Neural cell (in vitro differentiated cells): ENCODE measurements around the gene CATSPERD. TPM values are rescaled to one million over a fixed set of nuclear protein-coding genes. Genes with fewer than 3 reads are reported as not detected.

ENCODE experiments used
- H2AFZ ChIP-seq: fragments of 200-600, 300-800 bp; sonication (generic), shearing (Covaris generic); 2 replicates; pipeline ENCODE4 v1.6.0; 2014; ENCODE audit warnings: low read depth, mild to moderate bottlenecking, antibody characterized with exemption, low read length, moderate library complexity
- H3F3A ChIP-seq: fragments of 200-600 bp; shearing (Covaris generic); 2 replicates; pipeline ENCODE4 v1.6.1; 2016; ENCODE audit warnings: mild to moderate bottlenecking, moderate library complexity, mixed read lengths, antibody characterized with exemption, low read length; ENCODE audit not compliant: insufficient read depth, poor library complexity, severe bottlenecking
- H3K27ac ChIP-seq: fragments of 200-600, 300-800 bp; sonication (generic), shearing (Covaris generic); 2 replicates; pipeline ENCODE4 v1.5.1; 2014; ENCODE audit warnings: mild to moderate bottlenecking, low read length, moderate library complexity
- H3K27me3 ChIP-seq: fragments of 300-800, 200-600 bp; sonication (generic), shearing (Covaris generic); 2 replicates; pipeline ENCODE4 v1.6.0; 2014; ENCODE audit warnings: mild to moderate bottlenecking, low read depth, low read length, moderate library complexity; ENCODE audit not compliant: insufficient read depth
- H3K36me3 ChIP-seq: fragments of 300-800, 200-600 bp; sonication (generic), shearing (Covaris generic); 2 replicates; pipeline ENCODE4 v1.5.1; 2014; ENCODE audit warnings: mild to moderate bottlenecking, antibody characterized with exemption, low read length, moderate library complexity; ENCODE audit not compliant: insufficient read depth
- H3K4me2 ChIP-seq: fragments of 300-800, 200-600 bp; sonication (generic), shearing (Covaris generic); 2 replicates; pipeline ENCODE4 v1.6.0; 2014; ENCODE audit warnings: mild to moderate bottlenecking, low read length
- H3K4me3 ChIP-seq: fragments of 300-800, 200-600 bp; sonication (generic), shearing (Covaris generic); 2 replicates; pipeline ENCODE4 v1.5.1; 2014; ENCODE audit warnings: mild to moderate bottlenecking, low read length, moderate library complexity
- H3K79me2 ChIP-seq: fragments of 200-600 bp; shearing (Covaris generic); replicated peaks from 2 replicates; pipeline ENCODE4 v1.6.0; 2014; ENCODE audit warnings: mild to moderate bottlenecking, low read length, moderate library complexity; ENCODE audit not compliant: insufficient read depth
- H3K9ac ChIP-seq: fragments of 300-800, 200-600 bp; sonication (generic), shearing (Covaris generic); 2 replicates; pipeline ENCODE4 v1.6.1; 2016; ENCODE audit warnings: mild to moderate bottlenecking, low read length, mixed read lengths
- H3K9me2 ChIP-seq: fragments of 200-600 bp; shearing (Covaris generic); 2 replicates; pipeline ENCODE4 v1.6.1; 2016; ENCODE audit warnings: mild to moderate bottlenecking, low read length, mixed read lengths; ENCODE audit not compliant: insufficient read depth
- H3K9me3 ChIP-seq: fragments of 200-600, 300-800 bp; sonication (generic), shearing (Covaris generic); 2 replicates; pipeline ENCODE4 v1.6.1; 2016; ENCODE audit warnings: mild to moderate bottlenecking, mixed run types, low read length, moderate library complexity, mixed read lengths
- H4K20me1 ChIP-seq: fragments of 200-600 bp; shearing (Covaris generic); 2 replicates; pipeline ENCODE4 v1.6.1; 2016; ENCODE audit warnings: mild to moderate bottlenecking, mixed run types; ENCODE audit not compliant: insufficient read depth
- CTCF ChIP-seq: fragments of 450-650 bp; IDR thresholded peaks from 2 replicates; pipeline ENCODE4 v1.5.1; 2014; ENCODE audit warnings: antibody characterized with exemption, mild to moderate bottlenecking, moderate library complexity; ENCODE audit not compliant: poor library complexity, severe bottlenecking
- EP300 ChIP-seq: fragments of 450-650 bp; conservative IDR thresholded peaks from 2 replicates; pipeline ENCODE4 v1.6.1; 2014; ENCODE audit warnings: antibody characterized with exemption, mild to moderate bottlenecking, moderate library complexity; ENCODE audit not compliant: poor library complexity, severe bottlenecking
- EZH2 ChIP-seq: fragments of 200-600, 300-800 bp; shearing (Covaris generic), sonication (generic); IDR thresholded peaks from 2 replicates; pipeline ENCODE4 v1.6.1; 2014; ENCODE audit warnings: antibody characterized with exemption, low read length, borderline replicate concordance, mild to moderate bottlenecking; ENCODE audit not compliant: insufficient read depth, poor library complexity, severe bottlenecking
- MXI1 ChIP-seq: fragments of 450-650 bp; conservative IDR thresholded peaks from 2 replicates; pipeline ENCODE4 v1.6.1; 2014; ENCODE audit warnings: antibody characterized with exemption, mild to moderate bottlenecking; ENCODE audit not compliant: poor library complexity, severe bottlenecking
- POLR2AphosphoS5 ChIP-seq: IDR thresholded peaks from 2 replicates; pipeline ENCODE4 v1.6.1; 2012
- RAD21 ChIP-seq: fragments of 450-650 bp; conservative IDR thresholded peaks from 2 replicates; pipeline ENCODE4 v1.6.1; 2014; ENCODE audit warnings: antibody characterized with exemption, mild to moderate bottlenecking, moderate library complexity
- REST ChIP-seq: IDR thresholded peaks from 2 replicates; pipeline ENCODE4 v1.6.1; 2012; ENCODE audit warnings: borderline replicate concordance
- SMC3 ChIP-seq: fragments of 450-650 bp; conservative IDR thresholded peaks from 2 replicates; pipeline ENCODE4 v1.6.1; 2014; ENCODE audit warnings: antibody characterized with exemption, mild to moderate bottlenecking, moderate library complexity; ENCODE audit not compliant: poor library complexity
- TAF1 ChIP-seq: IDR thresholded peaks from 2 replicates; pipeline ENCODE4 v1.6.1; 2012; ENCODE audit warnings: low read depth
- polyA plus RNA-seq: library from polyadenylated mRNA; depleted of rRNA; stranded (reverse); fragments of >200 nt; gene quantifications from 2 replicates; pipeline ENCODE4 v1.2.3, GENCODE V29; 2014

CATSPERD gene
- polyA plus RNA-seq, 1 donor from 2014 or later, result not detected

GRCh38 chr19:5697022-5697889 is 23.2 kb upstream of the CATSPERD start:
- Histone ChIP-seq H2AFZ (no peak overlapping the region), H3K9me3 (no peaks in the 10 kb centered on the region), H3K4me2 (no peak overlapping the region), H3K27ac (no peak overlapping the region), H3K9me2 (no peaks in the 10 kb centered on the region), H3K4me3 (no peak overlapping the region), H3K79me2 (peaks cover 5% of the 10 kb centered on the region), H3F3A (no peaks in the 10 kb centered on the region), H3K36me3 (no peaks in the 10 kb centered on the region), H4K20me1 (peaks cover 2% of the 10 kb centered on the region), H3K9ac (no peak overlapping the region), H3K27me3 (no peaks in the 10 kb centered on the region)
- no peak for TF ChIP-seq RAD21
- no peak for TF ChIP-seq EZH2
- no peak for TF ChIP-seq TAF1
- no peak for TF ChIP-seq EP300
- TF ChIP-seq CTCF, result no peak
- TF ChIP-seq MXI1, result no peak
- no peak for TF ChIP-seq SMC3
- no peak for TF ChIP-seq REST
- no peak for TF ChIP-seq POLR2AphosphoS5

GRCh38 chr19:5697890-5698634 is 22.4 kb upstream of the CATSPERD start:
- no peaks in the 10 kb centered on the region for H3K36me3 ChIP-seq

More at GRCh38 chr19:5697890-5698634, 22.4 kb upstream of the CATSPERD start:
- Histone ChIP-seq H3K9me3 (no peaks in the 10 kb centered on the region), H3K27me3 (no peaks in the 10 kb centered on the region), H3K9me2 (no peaks in the 10 kb centered on the region), H4K20me1 (no peaks in the 10 kb centered on the region), H3F3A (no peaks in the 10 kb centered on the region), H2AFZ (no peak overlapping the region), H3K79me2 (no peaks in the 10 kb centered on the region), H3K27ac (no peak overlapping the region), H3K9ac (no peak overlapping the region), H3K4me3 (no peak overlapping the region), H3K4me2 (no peak overlapping the region)
- TF ChIP-seq EZH2 (no peak), CTCF (no peak), RAD21 (no peak), REST (no peak), MXI1 (no peak), SMC3 (no peak), POLR2AphosphoS5 (no peak), TAF1 (no peak), EP300 (no peak)
